AML-193 (cell line): Measurements from ENCODE around the gene KRT40.

Experiments
- DNase-seq, 2 experiments: peaks; one replicate each; lab custom pipeline; 2025; lab: John Stamatoyannopoulos, UW

Gene KRT40

GRCh38 chr17:40996829-40997228 is 12.7 kb upstream of the KRT40 start:
- DNase-seq = no peak

- DNase-seq = no peak
Measured at GRCh38 chr17:40995116-40995515, 11.0 kb upstream of the KRT40 start.

- no peak for DNase-seq
Measured at GRCh38 chr17:40993839-40994238, 9.7 kb upstream of the KRT40 start, which contains the start of gene KRTAP3-3. KRTAP3-3 (minus strand) TSS chr17:40994164; CDS start chr17:40994097, 67 bp downstream.

DNA sequence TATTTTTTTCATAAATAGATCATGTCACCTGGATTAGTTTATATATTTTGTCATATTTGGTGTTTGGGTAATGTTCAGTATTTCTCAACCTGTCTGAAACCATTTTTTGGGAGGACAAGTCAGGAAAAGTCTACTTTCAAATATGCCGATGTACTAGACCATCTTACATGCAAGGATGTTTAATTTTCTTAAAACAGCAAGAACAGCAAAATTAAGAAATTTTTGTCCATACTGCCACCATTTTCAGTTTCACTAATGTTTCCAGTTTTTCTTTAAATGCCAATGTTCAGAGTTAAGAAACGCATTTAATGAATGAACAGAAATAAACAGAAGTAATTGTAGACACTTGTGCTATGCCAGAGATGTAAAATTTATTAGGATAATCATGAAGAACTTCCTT is 9.0 kb upstream of the KRT40 start:
- no peak for DNase-seq

DNA sequence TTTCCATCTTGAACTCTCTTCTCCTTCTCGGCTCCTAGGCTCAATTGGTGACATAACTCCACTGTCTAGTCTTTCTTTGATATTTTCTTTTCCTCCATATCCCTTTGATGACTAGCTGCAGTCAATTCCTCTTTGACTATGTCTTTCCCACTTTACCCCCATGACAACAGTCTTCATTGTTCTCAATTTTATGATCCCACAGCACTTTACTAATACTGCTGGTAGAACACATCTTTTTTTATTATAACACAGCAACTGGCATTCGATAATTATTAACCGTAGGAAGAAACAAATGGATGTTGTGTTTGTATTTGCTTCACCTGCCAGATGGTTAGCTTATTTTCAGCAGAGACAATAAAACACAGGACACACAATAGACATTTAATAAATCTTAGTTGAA is 8.5 kb upstream of the KRT40 start:
- DNase-seq = no peak

GRCh38 chr17:40986920-40987319 is 2.8 kb upstream of the KRT40 start:
- DNase-seq = no peak

- no peak for DNase-seq
Measured at GRCh38 chr17:40981115-40981514, 3.0 kb downstream of the KRT40 start.

DNA sequence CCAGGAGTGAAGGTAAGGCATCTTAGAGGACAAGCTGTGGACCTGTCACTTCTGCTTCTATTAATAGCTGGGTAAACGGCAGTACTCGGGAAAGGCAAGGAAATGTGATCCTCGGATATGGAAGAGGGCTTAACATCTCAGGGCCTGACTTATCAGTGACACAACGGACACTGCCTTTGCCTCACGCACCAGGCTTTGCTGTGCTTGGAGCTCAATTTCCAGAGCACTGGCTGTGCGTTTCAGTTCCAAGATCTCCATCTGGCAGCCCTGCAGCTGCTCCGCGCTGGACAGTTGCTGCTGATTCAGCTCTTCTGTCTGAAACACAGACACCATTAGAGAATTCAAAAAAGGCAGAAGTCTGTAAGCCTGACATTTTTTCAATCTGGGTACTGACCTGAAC is 3.5 kb downstream of the KRT40 start:
- no peak for DNase-seq

- DNase-seq = no peak
Measured at GRCh38 chr17:40980117-40980516, 4.0 kb downstream of the KRT40 start.

GRCh38 chr17:40978575-40979151 is 5.5 kb downstream of the KRT40 start:
- DNase-seq = no peak

DNA sequence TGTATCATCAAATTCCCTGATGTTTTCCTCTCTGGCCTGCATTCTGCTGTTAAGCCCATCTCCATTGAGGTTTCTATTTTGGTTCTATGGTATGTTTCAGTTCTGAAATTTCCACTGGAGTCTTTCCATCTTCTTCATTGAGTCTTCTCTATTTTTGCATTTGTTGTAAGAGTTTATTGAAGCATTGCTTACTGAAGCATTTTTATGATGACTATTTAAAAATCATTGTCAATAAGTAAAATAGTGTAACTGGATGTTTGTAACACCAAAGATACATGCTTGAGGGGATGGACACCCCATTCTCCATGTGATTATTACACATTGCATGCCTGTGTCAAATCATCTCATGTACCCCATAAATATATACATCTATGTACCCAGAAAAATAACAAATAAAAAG is 8.6 kb downstream of the KRT40 start:
- no peak for DNase-seq

- no peak for DNase-seq
Measured at GRCh38 chr17:40974366-40974765, 9.8 kb downstream of the KRT40 start.

GRCh38 chr17:40967582-40967981 is 16.5 kb downstream of the KRT40 start:
- no peak for DNase-seq

- no peak for DNase-seq
Measured at GRCh38 chr17:40966848-40967247, 17.3 kb downstream of the KRT40 start, which contains the start of gene KRT39. KRT39 (minus strand) TSS chr17:40966948; CDS start chr17:40966856, 92 bp downstream.

DNA sequence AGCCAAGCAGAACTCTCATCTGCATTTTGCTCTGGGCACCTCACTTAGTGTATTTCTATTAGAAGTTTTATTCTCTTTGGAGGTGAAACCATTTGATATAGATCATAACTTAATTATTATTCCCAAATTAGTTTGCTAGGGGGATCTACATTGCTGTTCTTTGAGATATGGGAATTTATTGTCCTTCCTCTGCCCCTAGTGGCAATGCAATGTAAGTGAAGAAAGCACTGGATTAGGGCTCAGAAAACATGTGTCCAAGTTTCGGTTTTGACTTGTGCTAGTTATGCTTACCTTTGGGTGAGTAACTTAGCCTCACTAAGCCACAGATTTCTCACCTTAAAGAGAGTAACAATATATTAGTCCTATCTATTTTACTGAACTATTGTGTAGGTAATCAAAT is 20.3 kb downstream of the KRT40 start:
- peak; percentile 27 to 32 for DNase-seq

GRCh38 chr17:40962059-40962561 is 22.0 kb downstream of the KRT40 start:
- DNase-seq = no peak

DNA sequence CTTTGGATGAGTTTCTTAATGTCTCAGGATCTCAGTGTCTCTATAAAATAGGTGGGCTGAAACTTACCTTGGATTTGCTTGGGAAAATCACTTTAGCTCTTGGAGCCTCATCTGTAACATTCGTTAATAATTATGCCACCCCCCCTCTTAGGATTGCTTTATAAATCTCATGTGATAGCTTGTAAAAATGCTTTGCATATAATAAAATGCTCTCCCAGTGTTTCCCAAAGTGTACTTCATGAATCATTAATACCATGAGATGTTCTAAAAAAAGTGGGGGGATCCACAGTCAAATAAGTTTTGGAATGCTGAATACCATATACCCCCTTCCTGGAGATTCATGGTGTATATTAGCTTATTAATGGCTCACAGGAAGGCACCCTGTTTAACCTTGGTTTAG is 22.5 kb downstream of the KRT40 start:
- DNase-seq = no peak

DNA sequence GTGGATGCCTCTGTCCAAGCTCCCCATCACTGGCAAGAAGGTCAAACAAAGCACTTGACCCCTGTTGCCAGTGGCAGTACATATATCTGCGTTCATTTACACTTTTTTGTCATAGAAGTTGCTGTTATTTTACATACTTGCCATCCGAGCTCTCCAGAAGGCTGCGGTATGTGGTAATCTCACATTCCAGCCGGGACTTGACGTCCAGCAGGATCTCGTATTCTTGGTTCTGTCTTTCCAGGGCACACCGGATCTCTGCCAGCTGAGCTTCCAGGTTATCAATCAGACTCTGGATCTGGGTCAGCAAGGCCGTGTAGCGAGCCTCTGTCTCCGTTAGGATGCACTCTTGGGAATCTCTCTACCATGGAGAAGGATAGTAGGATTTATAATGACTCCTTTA is 24.0 kb downstream of the KRT40 start:
- DNase-seq = no peak

- no peak for DNase-seq
Measured at GRCh38 chr17:40958086-40958953, 25.8 kb downstream of the KRT40 start.

DNA sequence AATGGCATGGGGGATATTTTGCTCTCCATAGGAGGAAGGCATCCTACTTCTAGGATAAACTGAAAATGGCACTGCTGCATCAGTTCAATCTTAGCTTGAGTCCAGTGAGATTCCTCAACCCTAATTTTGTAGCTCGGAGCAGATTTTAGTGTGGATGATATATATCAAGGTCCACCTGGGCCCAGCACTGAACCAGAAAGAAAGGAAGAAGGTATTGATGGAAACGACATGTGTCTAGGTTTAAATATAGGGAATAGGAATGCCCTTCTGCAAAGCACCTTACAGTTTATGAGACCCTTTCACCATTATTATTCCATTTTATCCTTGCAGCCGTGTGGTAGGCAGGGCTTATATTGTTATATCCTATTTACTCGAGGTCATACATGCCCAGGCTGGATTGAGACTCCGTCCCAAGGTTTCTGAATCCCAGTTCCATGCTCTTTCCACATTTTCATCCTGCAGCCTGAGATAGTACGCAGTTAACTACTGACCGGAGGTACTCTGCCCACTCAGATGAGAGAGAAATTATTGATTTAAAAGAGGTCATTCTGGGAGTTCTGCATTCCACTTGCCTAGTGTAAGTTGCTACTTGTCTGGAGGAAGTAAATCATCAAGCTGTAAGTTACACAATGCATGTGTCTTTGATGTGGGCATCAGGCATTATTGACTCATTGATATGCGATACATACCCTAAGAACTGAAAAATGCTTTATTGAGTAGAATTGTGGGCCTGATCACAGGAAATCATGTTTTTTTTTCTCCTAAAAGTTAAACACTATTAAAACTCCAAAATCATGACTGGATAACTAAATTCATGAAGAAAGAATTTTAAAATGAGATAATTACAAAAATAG is 27.5 kb downstream of the KRT40 start:
- DNase-seq = no peak

GRCh38 chr17:40953881-40954280 is 30.2 kb downstream of the KRT40 start:
- no peak for DNase-seq

DNA sequence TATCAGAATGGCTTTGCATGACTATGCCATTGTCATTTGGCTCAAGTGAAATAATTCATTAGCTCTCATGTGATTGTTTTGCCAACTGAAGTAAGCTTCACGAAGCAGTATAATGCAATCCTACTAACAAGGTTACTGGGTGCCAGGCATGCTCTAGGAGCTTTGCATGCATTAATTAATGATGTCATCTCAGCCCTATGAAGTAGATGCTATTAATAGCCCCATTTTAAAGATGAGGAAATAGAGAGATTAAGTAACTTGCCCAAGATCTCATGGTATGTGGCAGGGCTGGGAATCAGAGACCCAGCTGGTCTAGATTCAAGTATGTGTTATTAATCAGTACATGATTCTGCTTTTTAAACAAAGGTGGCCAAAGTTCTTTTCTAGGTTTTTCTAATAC is 31.5 kb downstream of the KRT40 start:
- no peak for DNase-seq
